ENCODE results near the gene AGO3.

AGO3 gene

GRCh38 chr1:36085686-36086526, 155.0 kb downstream of the AGO3 start:
- CTCF ChIA-PET: interaction anchor here (1.0 to 1.7 kb wide), 2 partner anchors 186 to 203 kb away, joined by 3 to 4 read pairs; partner anchors contain the start of gene AGO1
- no peak overlapping the region for H3K27ac Mint-ChIP-seq
- H3K36me3 Mint-ChIP-seq: peaks cover 6% of the 10 kb centered on the region
- H3K9me3 Mint-ChIP-seq: no peaks in the 10 kb centered on the region
- no peak overlapping the region for H3K4me3 Mint-ChIP-seq
- H3K27me3 Mint-ChIP-seq: peaks cover 57% of the 10 kb centered on the region
- peaks cover 20% of the 10 kb centered on the region for H3K4me1 Mint-ChIP-seq
- no peak for DNase-seq

- Mint-ChIP-seq H3K36me3 (peaks cover 10% of the 10 kb centered on the region), H3K27me3 (peaks cover 56% of the 10 kb centered on the region), H3K4me3 (peak overlapping the region; percentile 17), H3K27ac (peak overlapping the region; percentile 62), H3K9me3 (no peaks in the 10 kb centered on the region), H3K4me1 (peaks cover 22% of the 10 kb centered on the region)
- no peak for DNase-seq
- CTCF ChIA-PET: interaction anchor here (0.8 to 1.7 kb wide), 3 partner anchors 156 to 203 kb away, joined by 3 to 4 read pairs (median 3); partner anchors contain the start of genes AGO1 and AGO3
Measured at GRCh38 chr1:36086529-36087232, 155.8 kb downstream of the AGO3 start.

- H3K27ac Mint-ChIP-seq: no peak overlapping the region
- DNase-seq: no peak
- peaks cover 16% of the 10 kb centered on the region for H3K36me3 Mint-ChIP-seq
- H3K4me1 Mint-ChIP-seq: peaks cover 26% of the 10 kb centered on the region
- CTCF ChIA-PET: interaction anchor here (0.8 to 1.7 kb wide), 2 partner anchors 156 to 187 kb away, joined by 3 to 4 read pairs; partner anchors contain the start of gene AGO3
- H3K27me3 Mint-ChIP-seq: peaks cover 49% of the 10 kb centered on the region
- no peaks in the 10 kb centered on the region for H3K9me3 Mint-ChIP-seq
- peak overlapping the region; percentile 17 for H3K4me3 Mint-ChIP-seq
Measured at GRCh38 chr1:36087233-36088123, 156.6 kb downstream of the AGO3 start.

GRCh38 chr1:36088265-36088576, 157.3 kb downstream of the AGO3 start:
- Mint-ChIP-seq H3K27ac (no peak overlapping the region), H3K9me3 (no peaks in the 10 kb centered on the region), H3K4me1 (peaks cover 28% of the 10 kb centered on the region), H3K36me3 (peaks cover 19% of the 10 kb centered on the region), H3K27me3 (peaks cover 41% of the 10 kb centered on the region), H3K4me3 (peak overlapping the region; percentile 81)
- CTCF ChIA-PET: no interaction called here
- DNase-seq: no peak

GRCh38 chr1:36088577-36089392, 157.9 kb downstream of the AGO3 start, which contains the start of gene ADPRS:
Gene ADPRS, plus strand, starts transcription at chr1:36088892. Its CDS starts 13 bp downstream, at chr1:36088905.
- H3K27ac Mint-ChIP-seq: peak within 1 kb of the TSS; percentile 85
- H3K36me3 Mint-ChIP-seq: peaks cover 25% of the 10 kb centered on the region
- peaks cover 28% of the 10 kb centered on the region for H3K4me1 Mint-ChIP-seq
- CTCF ChIA-PET: interaction anchor here (0.6 kb wide), 1 partner anchor 157 kb away, joined by 4 read pairs; no protein-coding TSS in a partner anchor
- peak within 1 kb of the TSS; percentile 81 for H3K4me3 Mint-ChIP-seq
- no peaks in the 10 kb centered on the region for H3K9me3 Mint-ChIP-seq
- DNase-seq: peak; percentile 93
- peaks cover 35% of the 10 kb centered on the region for H3K27me3 Mint-ChIP-seq

GRCh38 chr1:36089393-36090121, 158.7 kb downstream of the AGO3 start:
- H3K27me3 Mint-ChIP-seq: peaks cover 28% of the 10 kb centered on the region
- H3K4me1 Mint-ChIP-seq: peaks cover 28% of the 10 kb centered on the region
- H3K4me3 Mint-ChIP-seq: peak overlapping the region; percentile 81
- peaks cover 27% of the 10 kb centered on the region for H3K36me3 Mint-ChIP-seq
- peak overlapping the region; percentile 85 for H3K27ac Mint-ChIP-seq
- H3K9me3 Mint-ChIP-seq: no peaks in the 10 kb centered on the region
- CTCF ChIA-PET: interaction anchor here (0.6 kb wide), 1 partner anchor 158 kb away, joined by 4 read pairs; no protein-coding TSS in a partner anchor
- DNase-seq: peak; percentile 39

- H3K27me3 Mint-ChIP-seq: peaks cover 12% of the 10 kb centered on the region
- H3K9me3 Mint-ChIP-seq: no peaks in the 10 kb centered on the region
- DNase-seq: no peak
- CTCF ChIA-PET: no interaction called here
- no peak overlapping the region for H3K4me3 Mint-ChIP-seq
- no peak overlapping the region for H3K27ac Mint-ChIP-seq
- peaks cover 27% of the 10 kb centered on the region for H3K36me3 Mint-ChIP-seq
- H3K4me1 Mint-ChIP-seq: peaks cover 28% of the 10 kb centered on the region
Measured at GRCh38 chr1:36091141-36091540, 160.2 kb downstream of the AGO3 start.

- CTCF ChIA-PET: no interaction called here
- Mint-ChIP-seq H3K4me3 (no peak overlapping the region), H3K4me1 (peaks cover 28% of the 10 kb centered on the region), H3K9me3 (no peaks in the 10 kb centered on the region), H3K36me3 (peaks cover 27% of the 10 kb centered on the region), H3K27me3 (peaks cover 6% of the 10 kb centered on the region), H3K27ac (no peak overlapping the region)
- DNase-seq: no peak
Measured at GRCh38 chr1:36091698-36092097, 160.8 kb downstream of the AGO3 start.

GRCh38 chr1:36092166-36092797, 161.4 kb downstream of the AGO3 start:
- Mint-ChIP-seq H3K27ac (peak overlapping the region; percentile 52), H3K4me3 (no peak overlapping the region), H3K36me3 (peaks cover 27% of the 10 kb centered on the region), H3K4me1 (peaks cover 26% of the 10 kb centered on the region), H3K9me3 (no peaks in the 10 kb centered on the region), H3K27me3 (peaks cover under 1% of the 10 kb centered on the region)
- CTCF ChIA-PET: interaction anchor here (2.4 kb wide), 1 partner anchor 42 kb away, joined by 12 read pairs; no protein-coding TSS in a partner anchor
- no peak for DNase-seq

GRCh38 chr1:36092798-36093185, 161.9 kb downstream of the AGO3 start:
- Mint-ChIP-seq H3K4me1 (peaks cover 26% of the 10 kb centered on the region), H3K4me3 (no peak overlapping the region), H3K27me3 (no peaks in the 10 kb centered on the region), H3K27ac (no peak overlapping the region), H3K36me3 (peaks cover 27% of the 10 kb centered on the region), H3K9me3 (no peaks in the 10 kb centered on the region)
- no peak for DNase-seq
- CTCF ChIA-PET: interaction anchor here (2.4 kb wide), 1 partner anchor 41 kb away, joined by 12 read pairs; no protein-coding TSS in a partner anchor

GRCh38 chr1:36093226-36093625, 162.3 kb downstream of the AGO3 start:
- H3K27ac Mint-ChIP-seq: no peak overlapping the region

GRCh38 chr1:36093929-36094328, 163.0 kb downstream of the AGO3 start:
- H3K36me3 Mint-ChIP-seq: peaks cover 27% of the 10 kb centered on the region
- CTCF ChIA-PET: interaction anchor here (1.0 to 2.4 kb wide), 4 partner anchors 40 to 192 kb away, joined by 3 to 12 read pairs (median 4); no protein-coding TSS in a partner anchor

More at GRCh38 chr1:36093226-36093625, 162.3 kb downstream of the AGO3 start:
- peak; percentile 12 for DNase-seq
- Mint-ChIP-seq H3K9me3 (no peaks in the 10 kb centered on the region), H3K4me1 (peaks cover 24% of the 10 kb centered on the region), H3K36me3 (peaks cover 27% of the 10 kb centered on the region), H3K27me3 (no peaks in the 10 kb centered on the region), H3K4me3 (no peak overlapping the region)
- CTCF ChIA-PET: interaction anchor here (1.2 to 2.4 kb wide), 2 partner anchors 41 to 193 kb away, joined by 5 to 12 read pairs; no protein-coding TSS in a partner anchor

More at GRCh38 chr1:36093929-36094328, 163.0 kb downstream of the AGO3 start:
- Mint-ChIP-seq H3K4me1 (peaks cover 21% of the 10 kb centered on the region), H3K9me3 (no peaks in the 10 kb centered on the region), H3K27me3 (no peaks in the 10 kb centered on the region), H3K4me3 (no peak overlapping the region), H3K27ac (peak overlapping the region; percentile 5)
- DNase-seq: no peak
